ENCODE results near the gene DNAL1.

The DNAL1 gene

DNA sequence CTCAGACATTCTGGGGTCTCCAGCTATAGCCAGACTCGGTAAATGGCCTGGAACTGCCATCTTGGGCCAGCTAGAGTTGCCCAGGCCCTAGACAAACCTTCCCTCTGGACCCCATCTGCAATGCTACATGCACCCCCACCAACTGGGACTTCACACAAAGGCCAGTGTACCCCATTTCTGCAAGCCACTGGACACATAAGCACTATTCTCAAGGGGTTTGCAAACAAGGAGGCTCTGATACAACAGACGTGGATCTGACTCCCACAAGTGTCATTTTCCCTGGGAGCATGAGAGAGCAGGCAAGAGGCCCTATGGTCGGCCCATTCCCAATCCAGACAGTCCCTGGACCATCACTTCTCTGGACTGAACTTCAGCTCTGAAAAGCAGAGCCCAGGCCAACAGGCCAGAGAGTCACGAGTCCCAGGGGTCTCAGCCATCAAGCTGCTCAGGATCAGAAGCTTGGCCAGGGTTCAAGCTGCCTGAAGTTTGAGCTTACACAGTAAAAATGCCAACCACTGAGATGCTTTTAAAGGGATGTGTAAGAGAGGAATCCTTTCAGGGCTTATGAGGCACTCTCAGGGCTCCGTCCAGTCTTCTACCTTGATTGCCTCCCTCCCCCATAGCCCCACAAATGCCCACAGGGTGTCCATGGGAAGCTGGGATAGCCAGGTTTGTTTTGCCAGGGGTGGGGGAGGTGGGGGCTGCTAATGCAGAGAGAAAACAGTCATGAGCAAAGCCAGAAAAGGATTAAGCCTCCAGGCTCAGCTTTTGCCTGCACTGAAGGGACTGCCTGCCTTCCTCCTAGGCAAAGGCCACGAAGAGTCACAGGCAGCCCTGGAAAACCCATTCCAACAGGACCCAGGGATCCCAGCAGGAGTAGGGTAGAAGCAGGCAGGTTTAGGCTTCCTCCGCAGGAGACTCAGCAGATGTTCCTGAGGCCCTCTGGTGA, 101.1 kb downstream of the DNAL1 start:
- no peak for DNase-seq

DNA sequence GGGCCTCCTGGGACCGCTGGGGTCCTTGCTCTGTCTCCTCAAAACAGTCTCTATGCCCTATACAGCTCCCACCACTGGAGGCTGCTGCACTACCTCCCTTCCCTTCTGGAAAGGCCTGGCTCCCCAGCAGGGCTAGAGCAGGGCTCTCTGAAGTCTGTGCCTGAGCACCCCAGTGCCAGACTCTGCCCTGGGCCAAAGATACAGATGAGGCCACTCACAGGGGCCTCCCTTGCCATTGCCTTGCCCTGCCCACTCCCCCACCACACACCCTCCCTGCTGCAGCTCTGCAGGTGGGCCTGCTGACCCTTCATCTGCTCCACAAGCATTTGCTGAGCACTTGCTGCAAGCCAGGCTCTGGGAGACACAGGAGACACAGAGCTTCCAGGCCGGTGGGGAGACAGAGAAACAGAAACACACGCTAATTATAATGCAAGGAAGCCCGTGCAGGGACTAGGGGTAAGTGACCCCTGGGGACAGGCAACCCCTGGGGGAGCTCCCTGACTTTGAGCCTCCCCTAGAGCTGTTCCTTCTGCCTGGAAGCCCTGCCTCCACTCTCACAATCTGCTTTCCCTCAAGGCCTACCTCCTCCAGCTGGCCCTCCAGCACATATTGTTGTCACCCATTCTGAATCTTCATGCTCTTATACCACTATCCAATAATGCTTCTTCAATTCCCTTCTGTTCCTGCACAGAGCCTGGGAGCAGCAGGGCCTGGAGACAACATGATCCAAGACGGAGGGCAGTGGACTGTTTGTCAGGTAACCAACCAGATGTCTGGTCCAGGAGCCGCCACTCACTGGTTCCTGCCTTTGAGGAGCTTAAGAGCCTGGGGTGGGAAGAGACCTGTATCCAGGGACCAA, 102.0 kb downstream of the DNAL1 start:
- DNase-seq: no peak

DNA sequence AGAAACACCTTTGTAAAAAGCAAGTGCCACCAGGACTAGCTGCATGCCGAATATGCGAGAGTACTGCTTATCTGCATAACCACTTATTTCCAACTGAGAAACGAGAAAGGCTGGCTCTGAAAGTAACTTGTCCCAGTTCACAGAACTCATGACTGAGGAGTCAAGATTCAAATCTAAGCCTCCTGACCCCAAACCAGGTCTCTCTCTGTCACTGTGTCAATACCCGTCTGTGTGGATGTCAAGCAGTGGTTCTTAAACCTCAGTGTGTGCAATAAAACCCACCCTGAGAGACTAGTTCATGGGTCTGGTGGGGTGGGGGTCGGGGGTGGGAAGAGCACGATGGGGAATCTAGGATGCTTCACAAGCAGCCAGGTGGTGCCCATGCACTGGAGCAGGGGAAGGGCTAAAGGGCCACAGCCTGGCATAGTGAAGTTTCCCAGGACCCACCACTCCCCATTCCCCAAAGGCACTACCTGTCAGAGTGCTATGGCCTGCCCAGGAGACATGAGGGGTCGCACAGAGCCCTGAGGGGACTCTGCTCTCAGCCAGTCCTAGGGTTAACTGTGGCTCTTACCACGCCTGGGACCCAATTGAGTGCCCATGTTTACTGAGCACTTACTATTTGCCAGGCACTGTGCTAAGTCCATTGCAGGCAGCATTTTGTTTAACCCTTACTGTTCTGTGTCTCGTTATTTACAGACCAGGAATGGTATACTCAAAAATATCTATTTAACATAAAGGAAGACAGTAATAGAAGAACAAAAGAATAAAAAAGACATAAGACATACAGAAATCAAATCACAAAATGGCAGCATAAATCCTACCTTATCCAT, 102.8 kb downstream of the DNAL1 start:
- no peak for DNase-seq

DNA sequence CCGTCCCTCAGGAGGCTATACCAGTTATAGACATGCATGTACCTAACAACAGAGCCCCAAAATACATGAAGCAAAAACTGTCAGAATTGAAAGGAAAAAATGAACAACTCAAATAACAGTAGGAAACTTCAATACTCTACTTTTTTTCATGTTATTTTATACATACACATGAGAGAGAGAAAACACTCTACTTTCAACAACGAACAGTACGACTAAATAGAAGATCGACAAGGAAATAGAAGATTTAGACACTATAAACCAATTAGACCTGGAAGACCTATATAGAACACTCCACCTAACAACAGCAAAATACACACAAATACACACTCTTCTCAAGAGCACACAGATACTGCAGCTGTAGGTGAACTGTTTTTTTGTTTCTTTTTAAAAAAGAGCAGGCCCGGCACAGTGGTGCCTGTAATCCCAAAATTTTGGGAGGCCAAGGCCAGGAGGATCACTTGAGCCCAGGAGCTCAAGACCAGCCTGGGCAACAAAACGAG, 104.1 kb downstream of the DNAL1 start:
- DNase-seq: no peak

DNA sequence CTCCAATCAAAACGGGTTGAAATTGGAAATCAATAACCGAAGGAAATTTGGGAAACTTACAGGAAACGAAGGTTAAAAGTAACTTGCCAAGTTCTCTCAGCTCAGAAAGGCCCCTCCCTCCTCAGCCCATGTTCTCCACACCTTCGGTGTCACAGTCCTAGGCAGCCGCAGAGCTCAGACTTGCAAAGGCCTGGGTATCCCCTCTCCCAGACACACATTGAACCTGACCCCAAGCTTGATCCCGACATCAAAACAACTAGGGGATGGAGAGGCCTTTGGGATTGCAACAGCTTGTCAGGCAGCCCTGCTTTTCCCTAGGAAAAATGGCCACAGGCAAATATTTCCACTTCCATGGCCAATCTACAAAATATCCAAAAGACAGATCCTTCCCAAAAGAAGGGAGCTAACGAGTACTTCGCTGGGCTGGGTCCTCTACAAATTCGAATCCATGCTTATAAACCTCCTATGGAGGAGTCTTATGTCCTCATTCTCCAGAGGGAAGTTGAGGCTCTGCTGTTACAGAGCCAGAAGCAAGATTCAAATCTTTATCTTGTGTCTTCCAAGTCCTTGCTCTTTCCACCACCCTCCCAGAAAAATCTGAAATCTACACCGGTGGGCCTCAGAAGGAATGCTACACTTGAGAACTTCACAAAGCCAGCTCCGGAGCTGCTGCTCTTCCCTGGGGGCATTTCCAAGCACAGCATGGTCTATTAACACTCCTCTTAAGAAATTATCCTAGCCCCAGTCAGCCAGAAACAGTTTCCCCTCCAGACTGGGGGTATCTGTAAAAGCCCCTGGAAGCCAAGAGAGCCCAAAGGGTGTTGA, 105.1 kb downstream of the DNAL1 start:
- DNase-seq: no peak

DNA sequence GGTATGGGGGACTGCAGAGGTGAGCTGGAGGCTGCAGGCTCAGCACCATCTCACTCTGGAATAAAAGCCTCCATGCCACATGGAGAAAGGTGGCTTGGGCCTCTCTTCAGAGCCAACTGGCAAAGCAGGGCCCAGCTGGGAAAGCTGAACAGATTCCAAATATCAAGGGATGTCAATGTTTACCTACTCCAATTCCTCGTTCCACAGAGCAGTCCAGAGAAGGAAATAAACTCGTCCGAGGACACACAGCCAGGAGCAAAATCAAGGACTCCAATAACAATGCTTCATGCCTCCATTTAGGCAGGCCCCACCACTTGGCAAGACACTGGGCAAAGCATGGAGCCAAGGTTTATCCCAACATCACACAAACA, 105.7 kb downstream of the DNAL1 start:
- DNase-seq: no peak

DNA sequence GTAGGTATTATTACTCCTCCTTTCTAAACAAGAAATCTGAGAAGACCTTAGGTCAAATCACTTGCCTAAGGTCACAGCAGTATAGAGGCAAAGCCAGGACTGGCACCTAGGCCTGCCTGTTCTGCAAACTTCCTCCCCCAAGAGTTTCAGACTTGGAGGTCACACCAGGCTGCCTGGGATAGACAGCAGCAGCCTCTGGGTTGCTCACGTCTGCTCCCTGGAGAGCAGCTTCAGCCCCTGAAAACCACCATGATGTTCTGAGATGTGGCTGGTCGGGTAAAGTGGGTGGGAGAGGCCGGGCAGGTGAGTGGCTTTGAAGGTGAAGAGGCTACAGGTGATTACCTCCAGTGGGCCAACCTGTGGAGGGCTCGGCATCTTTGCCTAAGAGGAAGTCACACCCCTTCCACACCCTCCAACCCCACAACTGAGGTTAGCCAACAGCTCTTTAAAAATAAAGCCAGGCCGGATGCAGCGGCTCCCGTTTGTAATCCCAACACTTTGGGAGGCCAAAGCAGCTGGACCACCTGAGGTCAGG, 106.4 kb downstream of the DNAL1 start:
- no peak for DNase-seq

DNA sequence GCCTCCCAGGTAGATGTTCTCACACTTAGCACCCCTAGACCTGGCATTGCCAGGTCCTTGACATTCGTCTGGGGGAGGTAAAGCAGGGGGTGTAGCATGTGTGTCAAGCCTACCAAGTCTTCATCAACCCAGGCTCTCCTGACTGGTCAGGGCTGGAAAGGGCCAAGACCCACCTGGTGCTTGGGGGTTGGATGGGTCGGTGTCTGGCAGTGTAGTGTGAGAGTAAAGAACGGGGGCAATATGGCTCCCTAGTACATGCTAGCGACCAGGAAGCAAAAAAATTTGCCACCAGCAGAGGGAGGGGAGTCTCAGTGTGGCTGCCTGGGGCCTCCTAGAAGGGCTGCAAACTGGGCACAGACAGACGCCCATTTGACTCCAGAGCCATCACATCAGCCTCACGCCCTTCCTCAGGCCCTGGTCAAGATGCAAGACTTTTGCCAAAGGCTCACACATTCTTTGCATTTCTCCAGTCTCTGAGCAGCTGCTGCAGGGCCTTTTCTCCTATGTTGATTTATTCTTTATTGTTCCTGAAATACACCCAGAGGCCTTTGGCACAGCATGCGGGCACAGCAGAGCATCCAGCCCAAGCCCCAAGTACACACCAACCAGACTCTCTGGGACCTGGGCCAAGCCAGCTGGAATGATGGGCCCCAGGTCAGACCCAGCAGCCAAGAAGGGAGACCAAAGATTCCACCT, 107.7 kb downstream of the DNAL1 start:
- peak; percentile 6 for DNase-seq

Measured in NCI-H1105 treated with DMSO at 0.1 percent for 48 hours (cell line).